ENCODE data around the gene ADH4.

DNA sequence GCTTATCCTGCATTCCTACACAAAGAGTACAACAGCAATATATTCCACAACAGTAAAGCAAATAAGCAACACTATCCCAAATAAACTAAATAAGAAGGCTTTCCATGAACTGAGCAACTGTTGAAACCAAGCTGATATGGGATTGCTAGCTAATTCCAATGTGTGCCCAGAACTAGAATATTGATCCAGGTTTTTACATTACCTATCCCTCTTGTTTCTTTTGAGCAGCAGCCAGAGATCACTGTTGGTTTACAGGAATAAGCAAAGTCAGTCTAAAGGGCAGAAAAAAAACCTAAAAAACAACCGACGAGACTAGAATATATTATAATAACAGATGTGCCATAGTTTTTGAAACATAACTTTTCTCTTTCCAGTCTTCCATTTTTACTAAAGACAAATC lies 22.4 kb upstream of the ADH4 start:
- TF ChIP-seq, protein P1, sequence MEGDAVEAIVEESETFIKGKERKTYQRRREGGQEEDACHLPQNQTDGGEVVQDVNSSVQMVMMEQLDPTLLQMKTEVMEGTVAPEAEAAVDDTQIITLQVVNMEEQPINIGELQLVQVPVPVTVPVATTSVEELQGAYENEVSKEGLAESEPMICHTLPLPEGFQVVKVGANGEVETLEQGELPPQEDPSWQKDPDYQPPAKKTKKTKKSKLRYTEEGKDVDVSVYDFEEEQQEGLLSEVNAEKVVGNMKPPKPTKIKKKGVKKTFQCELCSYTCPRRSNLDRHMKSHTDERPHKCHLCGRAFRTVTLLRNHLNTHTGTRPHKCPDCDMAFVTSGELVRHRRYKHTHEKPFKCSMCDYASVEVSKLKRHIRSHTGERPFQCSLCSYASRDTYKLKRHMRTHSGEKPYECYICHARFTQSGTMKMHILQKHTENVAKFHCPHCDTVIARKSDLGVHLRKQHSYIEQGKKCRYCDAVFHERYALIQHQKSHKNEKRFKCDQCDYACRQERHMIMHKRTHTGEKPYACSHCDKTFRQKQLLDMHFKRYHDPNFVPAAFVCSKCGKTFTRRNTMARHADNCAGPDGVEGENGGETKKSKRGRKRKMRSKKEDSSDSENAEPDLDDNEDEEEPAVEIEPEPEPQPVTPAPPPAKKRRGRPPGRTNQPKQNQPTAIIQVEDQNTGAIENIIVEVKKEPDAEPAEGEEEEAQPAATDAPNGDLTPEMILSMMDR (conservative IDR thresholded peaks at IDR 0.05; ENCODE audit: low read length): no peak
- TF ChIP-seq EZH2phosphoT487 (IDR thresholded peaks at IDR 0.05; ENCODE audit: borderline replicate concordance): no peak
